HL-60 (cell line): ENCODE data around the gene RTN4R.

Source experiments
- DNase-seq, 2 experiments: peaks; one replicate each; pipeline ENCODE4 v3.0.0-alpha.2; 2010 to 2020; ENCODE audit warnings: low read depth in 1 of 2, low spot score in 1 of 2
- H3K27ac ChIP-seq: fragments of 250-450 bp; sonication (Bioruptor Pico); replicated peaks from 2 replicates; pipeline ENCODE4 v1.5.1; 2020; ENCODE audit warnings: mild to moderate bottlenecking, moderate library complexity
- H3K27me3 ChIP-seq: fragments of 250-450 bp; sonication (Bioruptor Pico); 2 replicates; pipeline ENCODE4 v1.5.1; 2021; ENCODE audit warnings: mild to moderate bottlenecking, moderate library complexity; ENCODE audit not compliant: insufficient read depth, poor library complexity, severe bottlenecking
- H3K4me3 ChIP-seq: replicated peaks from 2 replicates; pipeline ENCODE4 v1.5.1; 2011; ENCODE audit warnings: mild to moderate bottlenecking, control low read depth, low read length; ENCODE audit not compliant: insufficient read depth
- GABPA ChIP-seq: IDR thresholded peaks from 2 replicates; pipeline ENCODE4 v1.6.1; 2012; ENCODE audit warnings: low read depth
- POLR2AphosphoS5 ChIP-seq: IDR thresholded peaks from 2 replicates; pipeline ENCODE4 v1.6.1; 2012; ENCODE audit warnings: low read depth
- SPI1 ChIP-seq: IDR thresholded peaks from 2 replicates; pipeline ENCODE4 v1.6.1; 2012; ENCODE audit warnings: low read depth, mild to moderate bottlenecking, borderline replicate concordance
- TF ChIP-seq, protein P1 (sequence below): IDR thresholded peaks from 2 replicates; pipeline ENCODE4 v1.6.1; 2012; ENCODE audit warnings: low read depth; ENCODE audit not compliant: insufficient replicate concordance
- TF ChIP-seq, protein P2 (sequence below): IDR thresholded peaks from one replicate; pipeline ENCODE4 v1.5.1; 2011; ENCODE audit warnings: low read length, control low read depth, inconsistent platforms; ENCODE audit not compliant: insufficient read depth

RTN4R gene

DNA sequence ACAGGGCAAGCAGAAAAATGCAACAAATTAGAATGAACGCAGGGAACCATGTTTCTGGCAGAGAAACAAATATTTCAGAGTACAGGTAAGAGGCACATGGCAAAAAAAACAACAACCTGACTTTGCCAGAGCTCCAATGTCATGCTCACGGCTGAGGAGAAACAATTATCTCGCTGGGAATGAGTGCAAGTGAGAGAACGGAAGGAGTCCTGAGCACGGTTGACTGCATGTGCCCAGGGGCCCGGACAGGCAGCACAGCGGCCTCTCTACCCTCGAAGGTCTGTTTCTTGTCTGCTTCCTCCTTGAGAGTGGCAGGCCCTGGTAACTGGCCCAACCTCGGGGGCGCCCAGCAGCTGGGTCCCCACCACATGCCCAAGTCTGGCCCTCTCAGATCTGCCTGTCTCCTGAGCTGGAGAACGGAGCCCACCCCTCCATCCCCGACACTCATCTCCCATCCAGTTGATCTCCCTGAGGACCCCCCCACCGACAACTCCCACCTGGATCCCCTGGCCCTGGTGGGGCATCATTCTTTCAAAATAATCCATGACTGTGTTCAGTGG lies 24.6 kb upstream of the RTN4R start:
- TF ChIP-seq, protein P1, sequence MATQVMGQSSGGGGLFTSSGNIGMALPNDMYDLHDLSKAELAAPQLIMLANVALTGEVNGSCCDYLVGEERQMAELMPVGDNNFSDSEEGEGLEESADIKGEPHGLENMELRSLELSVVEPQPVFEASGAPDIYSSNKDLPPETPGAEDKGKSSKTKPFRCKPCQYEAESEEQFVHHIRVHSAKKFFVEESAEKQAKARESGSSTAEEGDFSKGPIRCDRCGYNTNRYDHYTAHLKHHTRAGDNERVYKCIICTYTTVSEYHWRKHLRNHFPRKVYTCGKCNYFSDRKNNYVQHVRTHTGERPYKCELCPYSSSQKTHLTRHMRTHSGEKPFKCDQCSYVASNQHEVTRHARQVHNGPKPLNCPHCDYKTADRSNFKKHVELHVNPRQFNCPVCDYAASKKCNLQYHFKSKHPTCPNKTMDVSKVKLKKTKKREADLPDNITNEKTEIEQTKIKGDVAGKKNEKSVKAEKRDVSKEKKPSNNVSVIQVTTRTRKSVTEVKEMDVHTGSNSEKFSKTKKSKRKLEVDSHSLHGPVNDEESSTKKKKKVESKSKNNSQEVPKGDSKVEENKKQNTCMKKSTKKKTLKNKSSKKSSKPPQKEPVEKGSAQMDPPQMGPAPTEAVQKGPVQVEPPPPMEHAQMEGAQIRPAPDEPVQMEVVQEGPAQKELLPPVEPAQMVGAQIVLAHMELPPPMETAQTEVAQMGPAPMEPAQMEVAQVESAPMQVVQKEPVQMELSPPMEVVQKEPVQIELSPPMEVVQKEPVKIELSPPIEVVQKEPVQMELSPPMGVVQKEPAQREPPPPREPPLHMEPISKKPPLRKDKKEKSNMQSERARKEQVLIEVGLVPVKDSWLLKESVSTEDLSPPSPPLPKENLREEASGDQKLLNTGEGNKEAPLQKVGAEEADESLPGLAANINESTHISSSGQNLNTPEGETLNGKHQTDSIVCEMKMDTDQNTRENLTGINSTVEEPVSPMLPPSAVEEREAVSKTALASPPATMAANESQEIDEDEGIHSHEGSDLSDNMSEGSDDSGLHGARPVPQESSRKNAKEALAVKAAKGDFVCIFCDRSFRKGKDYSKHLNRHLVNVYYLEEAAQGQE: no peak
- TF ChIP-seq SPI1: no peak
- TF ChIP-seq POLR2AphosphoS5: no peak
- TF ChIP-seq GABPA: no peak
- TF ChIP-seq, protein P2, sequence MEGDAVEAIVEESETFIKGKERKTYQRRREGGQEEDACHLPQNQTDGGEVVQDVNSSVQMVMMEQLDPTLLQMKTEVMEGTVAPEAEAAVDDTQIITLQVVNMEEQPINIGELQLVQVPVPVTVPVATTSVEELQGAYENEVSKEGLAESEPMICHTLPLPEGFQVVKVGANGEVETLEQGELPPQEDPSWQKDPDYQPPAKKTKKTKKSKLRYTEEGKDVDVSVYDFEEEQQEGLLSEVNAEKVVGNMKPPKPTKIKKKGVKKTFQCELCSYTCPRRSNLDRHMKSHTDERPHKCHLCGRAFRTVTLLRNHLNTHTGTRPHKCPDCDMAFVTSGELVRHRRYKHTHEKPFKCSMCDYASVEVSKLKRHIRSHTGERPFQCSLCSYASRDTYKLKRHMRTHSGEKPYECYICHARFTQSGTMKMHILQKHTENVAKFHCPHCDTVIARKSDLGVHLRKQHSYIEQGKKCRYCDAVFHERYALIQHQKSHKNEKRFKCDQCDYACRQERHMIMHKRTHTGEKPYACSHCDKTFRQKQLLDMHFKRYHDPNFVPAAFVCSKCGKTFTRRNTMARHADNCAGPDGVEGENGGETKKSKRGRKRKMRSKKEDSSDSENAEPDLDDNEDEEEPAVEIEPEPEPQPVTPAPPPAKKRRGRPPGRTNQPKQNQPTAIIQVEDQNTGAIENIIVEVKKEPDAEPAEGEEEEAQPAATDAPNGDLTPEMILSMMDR: no peak

DNA sequence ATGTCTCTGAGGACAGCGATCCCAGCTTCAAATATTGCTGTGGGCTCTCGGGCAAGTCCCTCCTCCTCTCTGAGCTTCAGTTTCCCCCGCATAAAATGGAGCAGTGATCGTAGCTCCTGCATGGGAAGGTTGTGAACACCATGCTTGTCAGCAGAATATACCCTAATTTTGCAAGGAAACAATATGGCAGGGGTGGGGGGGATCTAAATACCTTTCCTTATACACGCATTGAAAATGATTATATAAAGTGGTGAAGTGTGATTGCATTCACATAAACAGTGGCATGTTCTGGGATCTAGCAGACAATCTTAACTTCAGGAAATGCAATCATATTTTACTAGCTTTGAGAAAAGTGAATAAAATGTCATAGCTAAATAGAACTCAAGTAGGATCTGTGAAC lies 24.0 kb upstream of the RTN4R start:
- no peak for DNase-seq
- TF ChIP-seq POLR2AphosphoS5 (no peak), GABPA (no peak), SPI1 (no peak)
- TF ChIP-seq, protein P1: no peak
- TF ChIP-seq, protein P2: no peak
- Histone ChIP-seq H3K27me3 (no peaks in the 10 kb centered on the region), H3K27ac (no peak overlapping the region), H3K4me3 (no peak overlapping the region)

More for the DNA sequence above, 24.6 kb upstream of the RTN4R start:
- H3K27ac ChIP-seq: no peak overlapping the region
- no peak for DNase-seq
- no peak overlapping the region for H3K4me3 ChIP-seq
- H3K27me3 ChIP-seq: no peaks in the 10 kb centered on the region

DNA sequence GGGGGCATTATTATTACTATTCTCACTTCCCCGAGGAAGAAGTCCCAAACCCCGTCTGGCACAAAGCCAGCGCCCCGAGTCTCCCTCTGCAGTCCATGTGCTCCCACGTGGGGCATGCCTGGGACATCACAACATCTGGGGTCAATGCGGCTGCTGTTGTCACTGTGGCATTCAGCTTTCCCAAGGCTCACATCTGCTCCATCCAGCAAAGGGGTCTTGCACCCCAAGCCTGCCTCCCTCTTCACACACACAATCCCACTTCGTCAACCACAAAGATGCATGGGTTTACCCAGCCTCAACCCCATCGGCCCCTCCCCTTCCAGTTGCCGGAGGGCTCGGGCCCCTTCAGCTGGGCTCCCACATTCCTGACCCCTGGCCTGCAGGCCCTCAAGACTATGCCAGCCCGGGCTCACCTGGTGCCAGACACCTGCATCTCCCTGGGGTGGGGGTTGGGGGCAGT lies 23.5 kb upstream of the RTN4R start:
- TF ChIP-seq, protein P1: no peak
- TF ChIP-seq POLR2AphosphoS5: no peak
- TF ChIP-seq, protein P2: no peak
- TF ChIP-seq GABPA: no peak
- no peak for TF ChIP-seq SPI1
- DNase-seq: no peak
- Histone ChIP-seq H3K27ac (no peak overlapping the region), H3K4me3 (no peak overlapping the region), H3K27me3 (no peaks in the 10 kb centered on the region)
